NB4 (cell line): ENCODE data around the gene TOR1A.

Experiments
- MYC ChIP-seq: IDR thresholded peaks from 2 replicates; pipeline ENCODE4 v1.6.1; 2011; ENCODE audit warnings: low read depth, low read length
- POLR2A ChIP-seq: IDR thresholded peaks from 2 replicates; pipeline ENCODE4 v1.6.1; 2011; ENCODE audit warnings: mild to moderate bottlenecking; ENCODE audit not compliant: insufficient read length; ENCODE audit errors: extremely low read depth
- TF ChIP-seq, protein P1 (sequence below): IDR thresholded peaks from one replicate; pipeline ENCODE4 v1.5.1; 2012; ENCODE audit warnings: low read depth, low read length
- TF ChIP-seq, protein P2 (sequence below): IDR thresholded peaks from 2 replicates; pipeline ENCODE4 v1.6.1; 2011; ENCODE audit warnings: low read depth, low read length

DNA sequence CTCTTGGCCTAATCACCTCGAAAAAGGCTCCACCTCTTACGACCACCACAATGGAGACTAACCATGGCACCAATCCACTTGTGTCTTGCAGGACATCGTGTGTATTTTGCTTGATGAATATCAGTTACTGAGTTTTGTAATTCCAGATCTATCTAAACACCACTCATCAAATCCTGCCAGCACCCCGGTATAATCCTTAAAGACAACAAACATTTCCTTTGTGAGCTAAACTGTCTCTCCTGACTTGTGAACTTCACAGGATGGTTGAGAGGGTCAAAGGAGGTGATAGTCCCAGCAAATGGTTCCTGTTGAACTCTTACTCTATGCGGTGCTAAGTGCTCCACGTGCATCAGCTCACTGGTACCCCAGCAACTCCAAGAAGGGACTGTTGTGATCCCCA, 25.0 kb downstream of the TOR1A start:
- TF ChIP-seq, protein P1, sequence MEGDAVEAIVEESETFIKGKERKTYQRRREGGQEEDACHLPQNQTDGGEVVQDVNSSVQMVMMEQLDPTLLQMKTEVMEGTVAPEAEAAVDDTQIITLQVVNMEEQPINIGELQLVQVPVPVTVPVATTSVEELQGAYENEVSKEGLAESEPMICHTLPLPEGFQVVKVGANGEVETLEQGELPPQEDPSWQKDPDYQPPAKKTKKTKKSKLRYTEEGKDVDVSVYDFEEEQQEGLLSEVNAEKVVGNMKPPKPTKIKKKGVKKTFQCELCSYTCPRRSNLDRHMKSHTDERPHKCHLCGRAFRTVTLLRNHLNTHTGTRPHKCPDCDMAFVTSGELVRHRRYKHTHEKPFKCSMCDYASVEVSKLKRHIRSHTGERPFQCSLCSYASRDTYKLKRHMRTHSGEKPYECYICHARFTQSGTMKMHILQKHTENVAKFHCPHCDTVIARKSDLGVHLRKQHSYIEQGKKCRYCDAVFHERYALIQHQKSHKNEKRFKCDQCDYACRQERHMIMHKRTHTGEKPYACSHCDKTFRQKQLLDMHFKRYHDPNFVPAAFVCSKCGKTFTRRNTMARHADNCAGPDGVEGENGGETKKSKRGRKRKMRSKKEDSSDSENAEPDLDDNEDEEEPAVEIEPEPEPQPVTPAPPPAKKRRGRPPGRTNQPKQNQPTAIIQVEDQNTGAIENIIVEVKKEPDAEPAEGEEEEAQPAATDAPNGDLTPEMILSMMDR: no peak
- TF ChIP-seq POLR2A (no peak), MYC (no peak)
- TF ChIP-seq, protein P2, sequence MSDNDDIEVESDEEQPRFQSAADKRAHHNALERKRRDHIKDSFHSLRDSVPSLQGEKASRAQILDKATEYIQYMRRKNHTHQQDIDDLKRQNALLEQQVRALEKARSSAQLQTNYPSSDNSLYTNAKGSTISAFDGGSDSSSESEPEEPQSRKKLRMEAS: no peak
